Peyer's patch (tissue), 4 donors: ENCODE data around the gene JTB. TPM values are rescaled to one million over a fixed set of nuclear protein-coding genes. Genes with fewer than 3 reads are reported as not detected.

ENCODE experiments used
- DNase-seq, 3 donors: peaks; one replicate each; pipeline ENCODE4 v3.0.0-alpha.2; 2017 to 2019
- H3K27ac ChIP-seq, 4 donors: fragments of 200-600 bp; sonication (generic); one replicate each; pipeline ENCODE4 v1.5.1; 2016 to 2019
- H3K27me3 ChIP-seq, 2 donors: fragments of 200-600 bp; sonication (generic); one replicate each; pipeline ENCODE4 v1.5.1; 2019
- H3K36me3 ChIP-seq, 3 donors: fragments of 200-600 bp; sonication (generic); one replicate each; pipeline ENCODE4 v1.5.1; 2016 to 2019
- H3K4me1 ChIP-seq, 4 donors: fragments of 200-600 bp; sonication (generic); one replicate each; pipeline ENCODE4 v1.5.1; 2016 to 2019
- H3K4me3 ChIP-seq, 4 donors: fragments of 200-600 bp; sonication (generic); 1 replicate in 3 of 4; 2 replicates in 1 of 4; pipeline ENCODE4 v1.5.1; 2016 to 2019; ENCODE audit warnings: mild to moderate bottlenecking in 1 of 4
- H3K9me3 ChIP-seq, 4 donors: fragments of 200-600 bp; sonication (generic); one replicate each; pipeline ENCODE4 v1.5.1; 2016 to 2019; ENCODE audit warnings: mild to moderate bottlenecking in 1 of 4
- CTCF ChIP-seq, 6 experiments: fragments of 450-650 bp in 4 of 6; fragments of 200-600 bp in 2 of 6; sonication (generic) in 1 of 6; IDR thresholded peaks; one replicate each; pipeline ENCODE4 v1.5.1; 2017 to 2019; ENCODE audit warnings: antibody characterized with exemption in 6 of 6, mild to moderate bottlenecking in 3 of 6, moderate library complexity in 1 of 6
- POLR2A ChIP-seq, 2 donors: fragments of 450-650 bp; IDR thresholded peaks; one replicate each; pipeline ENCODE4 v1.5.1; 2017; ENCODE audit warnings: antibody characterized with exemption in 2 of 2, mild to moderate bottlenecking in 2 of 2, moderate library complexity in 2 of 2
- small RNA-seq, 2 donors: library from RNA; depleted of rRNA; stranded (forward); fragments of <200 nt; gene quantifications; one replicate each; pipeline ENCODE3, GENCODE V24; 2016
- total RNA-seq, 4 donors: library from RNA; depleted of rRNA; stranded (reverse); fragments of >200 nt; gene quantifications; one replicate each; pipeline ENCODE4 v1.1.0, GENCODE V29; 2016

The JTB gene
- total RNA-seq, 4 donors from 2014 or later, result 172 to 321 (median 193) TPM

GRCh38 chr1:153928791-153929341, 48.6 kb downstream of the JTB start:
- Histone ChIP-seq H3K27ac (peak overlapping the region in 1 of 4 donors; percentile 39), H3K27me3 (no peaks in the 10 kb centered on the region), H3K4me1 (peaks cover 0 to 6% (median 0%) of the 10 kb centered on the region in 4 donors), H3K4me3 (no peak overlapping the region), H3K36me3 (peaks cover 0 to 30% (median 0%) of the 10 kb centered on the region in 3 donors), H3K9me3 (no peaks in the 10 kb centered on the region)
- TF ChIP-seq POLR2A (IDR thresholded peaks at IDR 0.05) (no peak), CTCF (IDR thresholded peaks at IDR 0.05) (no peak)
- peak in 1 of 3 donors; percentile 32 for DNase-seq

GRCh38 chr1:153928245-153928644, 49.2 kb downstream of the JTB start:
- H3K27me3 ChIP-seq, result no peaks in the 10 kb centered on the region
- TF ChIP-seq POLR2A (IDR thresholded peaks at IDR 0.05), result no peak
- TF ChIP-seq CTCF (IDR thresholded peaks at IDR 0.05), result no peak
- peak overlapping the region in 1 of 4 donors; percentile 39 for H3K27ac ChIP-seq
- no peaks in the 10 kb centered on the region for H3K9me3 ChIP-seq
- no peak overlapping the region for H3K4me3 ChIP-seq
- peak in 1 of 3 donors; percentile 7 for DNase-seq
- H3K36me3 ChIP-seq, result peaks cover 0 to 24% (median 0%) of the 10 kb centered on the region in 3 donors
- H3K4me1 ChIP-seq, result peaks cover 0 to 11% (median 2%) of the 10 kb centered on the region in 4 donors

- no peak for TF ChIP-seq POLR2A (IDR thresholded peaks at IDR 0.05)
- no peak for TF ChIP-seq CTCF (IDR thresholded peaks at IDR 0.05)
- no peak for DNase-seq
- Histone ChIP-seq H3K9me3 (no peaks in the 10 kb centered on the region), H3K36me3 (peaks cover 0 to 11% (median 0%) of the 10 kb centered on the region in 3 donors), H3K27me3 (no peaks in the 10 kb centered on the region), H3K4me3 (no peak overlapping the region), H3K4me1 (peaks cover 0 to 15% (median 3%) of the 10 kb centered on the region in 4 donors), H3K27ac (no peak overlapping the region)
Measured at GRCh38 chr1:153926405-153926804, 51.1 kb downstream of the JTB start.

Small RNA genes lying within 50 kb of the gene (small RNA-seq; reads per million reads assigned to genes)
- 0 reads per million in 2 donors for gene MIR6737

Other genes with a start within 250 kb of the JTB start
- 10 to 100 TPM; 24.3 to 75.1 (median 42.4) TPM for gene INTS3, start 249.6 kb downstream of the JTB start, total RNA-seq
- 100 to 1,000 TPM in 1 of 4 donors, 10 to 100 TPM in 3; 12.3 to 124 (median 22.0) TPM for gene SLC27A3, start 202.3 kb downstream of the JTB start, total RNA-seq
- 10 to 100 TPM; 22.3 to 65.2 (median 24.7) TPM for gene GATAD2B, start 54.7 kb downstream of the JTB start, total RNA-seq
- gene DENND4B, start 31.0 kb downstream of the JTB start, total RNA-seq, result 100 to 1,000 TPM in 2 of 4 donors, 10 to 100 TPM in 2; 48.2 to 130 (median 91.6) TPM
- 10 to 100 TPM; 20.0 to 42.1 (median 32.4) TPM for gene CRTC2, start 19.1 kb downstream of the JTB start, total RNA-seq
- 10 to 100 TPM; 20.6 to 73.0 (median 60.1) TPM for gene SLC39A1, start 14.1 kb downstream of the JTB start, total RNA-seq
- 10 to 100 TPM; 14.5 to 21.6 (median 16.6) TPM for gene CREB3L4, start 9.8 kb downstream of the JTB start, total RNA-seq
- gene RAB13, start 8.7 kb upstream of the JTB start, total RNA-seq, result 10 to 100 TPM; 15.1 to 51.2 (median 15.8) TPM
- 1,000 to 10,000 TPM in 1 of 4 donors, 100 to 1,000 TPM in 3; 660 to 1,996 (median 833) TPM for gene RPS27, start 13.1 kb upstream of the JTB start, total RNA-seq
- under 1 TPM in 1 of 4 donors, not detected in 3; 0.18 TPM for gene NUP210L, start 177.4 kb upstream of the JTB start, total RNA-seq
- gene TPM3, start 214.4 kb upstream of the JTB start, total RNA-seq, result 100 to 1,000 TPM; 200 to 451 (median 280) TPM
- not detected for gene CFAP141, start 228.7 kb upstream of the JTB start, total RNA-seq
- gene UBAP2L, start 243.3 kb upstream of the JTB start, total RNA-seq, result 100 to 1,000 TPM in 1 of 4 donors, 10 to 100 TPM in 3; 48.9 to 169 (median 71.2) TPM